DLD1 (cell line): ENCODE results near the gene TTC31.
"Not testable (repeated sequence)": the region's sequence is repeated elsewhere in the genome, so short reads cannot be mapped to it uniquely, and the experiment has no call there.

Experiments used
- in situ Hi-C: cut with HindIII; loops from 2 replicates; pipeline ENCODE4 v1.10.0; 2017; ENCODE audit warnings: low sequenced_read_pairs

TTC31 gene

DNA sequence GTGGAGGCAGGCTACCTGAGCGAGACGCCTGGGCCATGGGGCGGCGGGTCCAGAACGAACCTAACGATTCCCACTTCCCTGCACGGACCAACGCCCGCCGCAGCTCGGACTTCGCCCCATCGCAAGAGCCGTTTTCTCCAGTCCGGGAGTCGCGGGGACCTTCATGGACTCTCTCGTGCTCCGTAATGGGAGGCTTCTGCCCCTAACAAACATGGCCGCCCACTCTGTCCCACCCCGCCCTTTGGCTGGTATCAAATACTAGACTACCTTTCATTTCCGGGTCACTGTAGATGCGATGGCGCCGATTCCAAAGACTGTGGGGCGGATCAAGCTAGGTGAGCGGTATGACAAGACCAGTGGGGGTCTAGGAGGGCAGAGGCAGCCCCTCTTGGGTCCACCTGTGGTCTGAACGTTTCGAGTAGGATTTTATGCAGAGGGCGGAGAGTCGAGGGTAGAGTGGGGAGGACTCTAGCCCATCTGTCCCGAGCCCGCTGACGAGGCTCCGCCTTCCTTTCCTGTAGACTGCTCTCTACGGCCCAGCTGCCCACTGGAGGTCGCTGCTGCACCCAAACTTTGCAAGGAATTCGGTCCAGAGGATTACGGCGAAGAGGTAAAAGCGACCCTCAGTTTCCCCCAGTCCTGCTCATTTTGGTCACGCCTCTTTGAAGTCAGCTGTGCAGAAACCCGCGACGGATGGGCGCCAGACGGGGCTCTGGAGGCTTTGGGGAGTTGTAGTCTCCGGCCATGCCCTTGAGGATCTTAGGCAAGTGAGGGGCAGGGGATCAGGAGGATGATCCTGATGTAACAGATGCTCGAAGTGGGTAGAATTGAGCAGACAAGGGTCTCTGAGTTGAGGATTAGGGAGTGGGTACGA is at the start of gene TTC31, which contains the start of gene CCDC142:
TSS of gene TTC31 (plus strand) at position 281 of the 874 bp plus-strand sequence. CDS start at position 296, 15 bp downstream.
TSS of gene CCDC142 (minus strand) at position 198 of the 874 bp plus-strand sequence. CDS start at position 37, 161 bp downstream.
- in situ Hi-C loops, result no loop called here

DNA sequence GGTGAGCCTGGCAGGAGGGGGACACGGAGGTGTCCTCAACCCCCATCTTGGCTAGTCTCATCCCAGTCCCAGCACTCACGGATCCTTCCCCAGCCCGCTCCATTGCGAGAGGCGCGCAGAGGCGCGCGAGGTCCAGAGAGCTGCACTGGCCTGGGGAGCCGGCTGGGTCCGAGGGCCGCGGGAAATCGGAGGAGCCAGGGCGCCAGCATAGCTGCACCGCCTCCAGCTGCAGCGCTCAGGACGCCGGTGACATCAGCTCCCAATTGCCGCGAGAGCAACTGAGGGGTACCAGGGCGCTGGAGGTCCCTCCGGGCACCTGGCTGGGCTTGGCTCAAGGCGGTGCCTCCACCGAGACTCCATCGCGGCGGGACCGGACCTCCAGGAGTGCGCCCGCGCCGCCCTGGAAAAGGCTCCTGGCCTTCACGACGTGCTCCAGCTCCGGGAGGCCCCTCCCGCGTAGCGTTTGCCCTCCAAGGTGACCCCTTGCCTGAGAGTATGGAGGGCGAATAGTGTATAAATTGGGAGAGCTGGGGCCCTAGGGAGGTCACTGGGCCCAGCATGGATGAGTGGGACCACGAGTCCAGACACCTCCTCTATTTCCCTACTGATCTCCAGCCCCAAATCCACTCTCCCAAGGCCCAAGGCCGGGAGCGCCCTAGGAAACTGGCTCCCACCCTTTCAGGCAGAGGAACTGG is 46.6 kb upstream of the TTC31 start:
- in situ Hi-C loops, result no loop called here

DNA sequence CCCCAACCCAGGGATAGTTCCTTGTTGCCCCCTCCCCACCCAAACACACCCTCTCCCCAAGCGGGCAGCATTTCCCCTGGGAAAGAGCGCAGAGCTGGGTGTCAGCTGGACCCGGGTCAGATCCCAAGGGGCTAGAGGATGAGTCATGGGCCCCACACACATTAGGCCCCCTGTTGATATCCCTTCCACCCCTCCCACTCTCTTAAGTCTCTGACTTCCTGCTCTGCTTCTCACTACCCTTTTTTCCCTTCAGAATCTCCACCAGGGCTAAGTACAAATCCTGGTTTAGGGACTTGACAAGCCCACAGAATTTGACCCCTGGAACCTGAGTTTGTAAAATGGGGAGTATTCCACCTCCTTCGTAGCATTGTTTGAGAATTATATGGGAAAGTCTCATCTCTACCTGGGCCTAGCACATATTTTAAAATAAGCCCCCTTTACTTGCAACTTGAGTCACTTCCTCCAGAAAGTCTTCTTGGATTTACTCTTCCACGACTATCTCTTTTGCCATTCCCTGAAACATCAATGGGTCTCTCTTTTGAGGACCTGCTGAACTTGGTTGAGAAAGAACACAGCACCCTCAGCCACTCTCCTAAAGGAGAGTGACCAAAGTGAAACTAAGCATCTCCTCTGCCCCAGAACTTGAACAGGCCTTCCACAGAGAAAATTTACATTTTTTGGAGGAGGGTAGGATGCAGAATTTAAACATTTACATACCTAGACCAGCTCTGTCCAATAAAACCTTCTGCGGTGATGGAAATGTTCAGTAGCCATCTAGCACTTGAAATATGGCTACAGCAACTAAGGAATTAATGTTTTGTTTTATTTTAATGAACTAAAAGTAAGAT is 45.8 kb upstream of the TTC31 start:
- in situ Hi-C loops, result no loop called here

DNA sequence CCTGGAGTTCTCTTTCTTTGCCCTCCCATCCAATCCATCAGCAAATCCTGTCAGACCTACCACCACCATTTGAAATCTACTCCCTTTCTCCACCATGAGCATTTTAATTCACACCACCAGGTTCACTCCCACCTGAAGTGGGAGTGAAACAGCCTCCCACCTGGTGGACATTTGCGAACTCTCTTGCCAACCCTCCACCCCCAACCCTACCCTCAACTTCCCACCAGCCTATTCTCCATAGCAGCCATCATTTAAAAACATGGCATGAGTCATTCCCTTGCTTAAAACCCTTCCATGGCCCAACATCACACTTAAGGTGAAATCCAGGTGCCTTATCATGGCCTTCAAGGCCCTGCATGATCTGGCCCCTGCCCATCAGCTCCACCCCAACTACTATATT is 44.6 kb upstream of the TTC31 start:
- in situ Hi-C loops, result no loop called here

DNA sequence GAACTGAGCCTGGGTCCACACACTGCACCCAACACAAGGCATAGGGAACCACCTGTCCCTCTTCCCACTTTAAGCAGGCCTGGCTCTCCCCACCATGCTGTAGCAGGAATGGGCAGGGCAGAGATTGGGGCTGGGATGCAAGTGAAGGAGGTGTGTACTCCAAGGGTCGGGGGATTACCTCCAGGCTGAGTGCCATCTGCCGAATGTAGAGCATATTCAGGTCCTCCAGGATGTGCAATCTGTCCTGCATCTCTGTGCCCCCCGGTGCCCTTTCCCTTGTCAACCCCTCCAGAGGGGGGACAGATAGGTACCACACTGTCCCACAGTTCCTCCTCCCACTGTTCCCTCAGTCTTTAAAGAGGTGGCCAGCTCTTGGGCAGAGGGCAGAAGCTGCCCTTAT is 43.5 kb upstream of the TTC31 start:
- in situ Hi-C loops, result no loop called here

DNA sequence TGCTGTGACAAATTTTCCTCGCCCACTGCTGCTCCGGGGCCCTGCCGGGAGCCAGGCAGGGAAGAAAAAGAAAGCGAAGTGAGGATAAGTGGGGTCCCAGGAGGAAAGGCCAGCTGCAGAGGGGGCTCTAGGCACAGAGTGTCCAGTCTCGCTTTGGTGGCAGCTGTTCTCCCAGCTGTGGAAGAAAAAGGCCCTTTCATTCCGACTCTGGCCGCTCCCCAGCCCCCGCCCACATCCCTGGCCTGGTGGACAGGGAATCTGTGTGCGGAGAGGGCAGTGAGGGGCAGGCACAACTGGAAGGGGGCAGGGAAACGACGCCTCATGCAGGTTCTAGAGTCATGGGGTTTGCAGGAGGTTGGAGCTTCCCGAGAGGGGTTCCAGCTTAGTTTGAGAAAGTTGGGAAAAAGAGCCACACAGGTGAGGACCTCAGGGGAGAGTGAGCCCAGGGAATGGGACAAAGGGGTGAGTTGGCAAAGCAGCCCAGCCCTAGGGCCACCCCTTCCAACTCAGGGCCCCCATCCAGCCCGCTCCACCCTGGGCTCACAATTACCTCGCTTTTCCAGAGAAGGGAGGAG is 43.0 kb upstream of the TTC31 start:
- in situ Hi-C loops, result no loop called here

DNA sequence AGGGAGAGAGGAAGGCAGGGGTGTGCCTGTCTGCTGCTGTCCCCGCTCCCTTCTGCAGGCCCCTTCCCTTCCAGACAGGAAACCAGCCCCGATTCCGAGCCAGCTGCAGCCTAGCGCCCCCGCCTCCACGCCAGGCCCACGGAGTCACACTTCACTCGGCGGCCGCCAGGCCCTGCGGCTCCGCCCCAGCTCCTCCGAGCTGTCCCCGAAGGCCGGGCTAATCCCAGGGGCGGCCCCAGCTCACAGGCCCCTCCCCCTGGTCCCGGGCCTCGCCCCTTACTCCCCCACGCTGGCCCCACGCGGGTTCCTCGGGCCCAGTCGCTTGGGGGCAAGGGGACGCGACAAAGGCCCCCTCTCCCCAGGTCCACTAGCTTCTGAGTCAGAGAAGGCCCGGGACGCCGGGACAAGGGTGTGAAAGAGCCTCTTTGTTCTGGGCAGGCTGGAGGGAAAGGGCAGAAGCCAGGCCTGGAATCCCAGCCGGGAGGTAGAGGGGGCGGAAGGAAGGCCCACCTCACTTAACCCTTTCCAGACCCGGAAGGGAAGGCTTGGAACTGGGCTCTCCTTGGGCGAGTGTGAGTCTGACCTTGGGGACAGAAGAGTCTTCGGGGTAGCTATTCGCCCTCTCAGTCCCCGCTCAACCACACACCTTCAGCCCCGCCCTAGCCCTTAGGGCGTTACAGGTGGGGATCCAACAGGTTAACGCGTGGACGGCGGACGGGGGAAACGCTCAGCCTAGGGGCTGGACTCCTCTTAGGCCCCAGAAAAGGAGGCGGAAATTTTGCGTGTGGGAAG is 42.3 kb upstream of the TTC31 start:
- in situ Hi-C loops, result no loop called here

DNA sequence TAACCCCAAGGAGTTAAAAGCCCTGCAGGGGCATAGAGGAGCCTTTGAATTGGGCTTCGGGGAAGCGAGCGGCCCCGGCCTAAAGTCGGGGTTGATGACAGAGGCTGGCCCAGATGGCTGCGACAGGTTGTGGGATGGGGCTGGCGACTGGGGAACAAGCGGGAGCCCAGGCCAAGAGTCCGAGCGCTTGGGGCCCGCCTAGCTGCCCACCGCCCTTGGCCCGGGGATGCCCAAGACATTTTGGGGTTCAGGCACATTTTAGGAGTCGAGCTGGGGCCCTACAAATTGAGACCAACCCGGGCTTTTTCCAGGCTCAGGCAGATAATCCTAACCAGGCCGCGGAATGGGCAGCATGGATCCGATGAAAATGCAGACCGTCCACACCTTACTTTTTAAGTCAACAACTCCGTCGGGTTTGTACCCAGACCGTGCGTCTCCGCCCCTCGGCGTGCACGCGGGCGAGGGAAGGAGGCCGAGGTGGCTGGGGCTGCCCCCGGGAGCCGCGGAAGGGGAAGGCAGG is 41.7 kb upstream of the TTC31 start:
- in situ Hi-C loops, result no loop called here

DNA sequence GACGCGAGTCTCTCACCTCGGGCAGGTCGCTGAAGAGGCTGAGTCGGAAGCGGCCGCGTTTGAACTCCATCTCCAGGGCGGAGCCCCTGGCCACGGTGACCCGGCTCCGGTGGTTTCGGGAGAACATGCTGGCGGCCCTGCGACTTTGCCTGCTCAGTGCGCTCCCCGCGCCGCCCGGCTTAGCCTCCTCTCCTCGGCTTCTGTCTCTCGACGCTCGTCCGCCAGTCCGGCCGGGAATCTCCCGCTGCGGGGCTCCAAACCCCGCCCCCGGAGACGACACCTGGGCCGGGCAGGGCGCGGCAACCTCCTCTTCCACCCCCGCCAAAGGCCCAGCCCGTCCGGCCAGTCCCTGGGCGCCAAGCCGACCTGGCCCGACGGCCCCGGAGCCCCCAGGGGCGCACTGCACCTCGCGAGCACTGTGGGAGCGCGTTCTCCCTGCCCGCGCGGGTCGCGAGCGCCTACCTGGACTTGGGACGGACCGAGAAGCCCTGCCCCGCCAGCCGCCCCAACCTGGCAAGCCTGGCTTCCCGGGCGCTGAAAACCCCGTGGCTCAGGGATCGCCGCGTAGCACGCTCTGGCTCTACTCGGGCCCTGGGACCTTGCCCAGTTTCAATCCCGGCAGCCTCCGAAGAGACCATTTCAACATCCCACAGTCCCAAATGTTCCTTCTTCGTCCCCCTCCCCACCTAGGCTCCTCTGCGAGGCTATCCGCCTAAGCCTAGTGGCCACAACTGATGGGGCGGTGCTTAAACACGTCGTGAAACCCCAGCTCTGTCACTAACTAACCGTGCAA is 41.0 kb upstream of the TTC31 start, which contains the start of gene RTKN:
TSS of gene RTKN (minus strand) at position 248 of the 793 bp plus-strand sequence. CDS start at position 127, 121 bp downstream.
- in situ Hi-C loops, result no loop called here

DNA sequence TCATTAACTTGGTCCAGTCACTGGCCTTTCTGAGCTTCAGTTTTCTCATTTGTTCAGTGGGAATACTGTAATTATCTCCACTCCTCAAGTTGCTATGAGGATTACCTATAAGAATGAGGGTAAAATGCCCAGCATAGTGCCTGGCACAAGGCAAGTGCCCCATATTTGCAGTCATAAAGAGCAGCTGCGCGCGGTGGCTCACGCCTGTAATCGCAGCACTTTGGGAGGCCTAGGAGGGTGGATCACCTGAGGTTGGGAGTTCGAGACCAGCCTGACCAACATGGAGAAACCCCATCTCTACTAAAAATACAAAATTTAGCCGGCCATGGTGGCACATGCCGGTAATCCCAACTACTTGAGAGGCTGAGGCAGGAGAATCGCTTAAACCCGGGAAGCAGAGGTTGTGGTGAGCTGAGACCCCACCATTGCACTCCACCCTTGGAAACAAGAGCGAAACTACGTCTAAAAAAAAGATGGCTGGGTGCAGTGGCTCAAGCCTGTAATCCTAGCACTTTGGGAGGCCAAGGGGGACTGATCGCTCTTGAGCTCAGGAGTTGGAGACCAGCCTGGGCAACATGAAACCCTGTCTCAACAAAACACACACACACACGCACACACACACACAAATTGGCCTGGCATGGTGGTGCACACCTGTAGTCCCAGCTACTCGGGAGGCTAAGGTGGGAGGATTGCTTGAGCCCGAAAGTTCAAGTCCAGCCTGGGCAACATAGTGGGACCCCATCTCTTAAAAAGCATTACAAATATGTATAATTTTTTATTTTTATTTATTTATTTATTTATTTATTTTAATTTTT is 40.2 kb upstream of the TTC31 start:
- in situ Hi-C loops, result not testable (repeated sequence)

DNA sequence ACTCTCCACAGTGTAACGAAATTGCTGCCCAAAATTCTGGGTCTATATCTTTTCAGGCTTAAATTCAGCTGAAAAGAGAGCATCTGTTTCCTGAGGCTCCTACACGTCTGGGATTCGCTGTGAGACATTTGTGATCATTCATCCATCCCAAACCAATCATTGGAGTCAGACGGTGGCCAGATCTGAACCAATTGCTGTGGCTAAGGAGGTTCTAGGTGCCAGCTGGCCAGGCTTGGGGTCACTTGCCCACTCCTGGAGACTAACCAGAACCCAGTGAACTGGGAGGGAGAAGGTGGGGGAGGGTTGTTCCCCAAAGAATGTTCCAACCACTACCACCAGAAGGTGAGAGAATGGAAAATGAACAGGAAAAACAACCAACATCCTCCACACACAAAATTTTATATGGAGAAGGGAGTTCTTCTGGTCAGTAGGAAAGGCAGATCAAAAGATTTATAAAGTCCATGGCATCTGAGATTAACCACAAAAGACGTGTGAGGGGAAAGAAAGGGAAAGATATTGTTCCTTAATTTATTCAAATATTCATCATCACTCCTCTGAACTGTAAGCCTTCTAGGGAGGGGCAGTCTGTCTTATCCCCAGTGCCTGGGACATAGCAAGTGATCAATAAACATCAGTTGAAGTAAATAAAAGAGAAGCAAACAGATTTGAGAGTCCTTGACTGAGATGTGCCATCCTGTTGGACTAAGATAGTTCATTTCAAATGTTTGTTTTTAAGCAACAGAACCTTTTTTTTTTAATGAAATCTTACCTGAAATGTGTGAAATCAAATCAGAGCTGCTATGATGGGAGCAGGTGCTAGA is 38.2 kb upstream of the TTC31 start:
- in situ Hi-C loops, result no loop called here

DNA sequence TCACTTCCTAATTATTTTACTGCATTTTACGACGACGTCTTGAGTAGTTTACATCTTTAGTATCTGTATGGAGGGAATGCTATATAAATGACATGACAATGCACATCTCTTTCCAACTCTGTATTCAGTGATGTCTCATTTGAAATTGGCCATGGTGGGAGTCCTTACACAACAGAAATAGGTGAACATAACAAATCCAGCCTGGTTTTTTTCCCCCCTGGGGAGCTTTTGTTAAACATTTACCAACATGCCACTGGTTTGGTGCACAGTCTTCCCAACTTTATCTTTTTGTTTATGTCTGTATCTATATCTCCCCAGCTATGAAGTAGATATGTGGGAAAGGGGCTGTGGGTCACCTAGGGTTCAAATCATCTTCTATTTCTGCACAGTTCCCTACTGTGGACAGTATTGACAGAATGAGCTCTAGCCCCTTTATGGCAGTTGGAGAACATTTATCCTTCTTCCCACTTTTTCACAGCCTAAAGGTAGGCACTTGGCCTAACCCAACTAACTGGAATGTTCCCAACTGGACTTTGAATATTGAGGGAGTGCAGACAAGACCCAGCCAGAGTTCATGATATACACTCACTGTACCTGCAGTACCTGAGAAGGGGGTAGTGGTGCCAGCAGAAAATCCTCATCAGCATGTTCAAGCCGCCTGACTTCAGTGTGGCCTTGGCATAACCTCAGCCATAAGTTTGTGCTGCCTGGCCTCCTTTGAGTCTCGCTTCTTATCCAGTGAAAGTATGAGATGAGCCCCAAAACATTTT is 35.5 kb upstream of the TTC31 start:
- in situ Hi-C loops, result no loop called here

DNA sequence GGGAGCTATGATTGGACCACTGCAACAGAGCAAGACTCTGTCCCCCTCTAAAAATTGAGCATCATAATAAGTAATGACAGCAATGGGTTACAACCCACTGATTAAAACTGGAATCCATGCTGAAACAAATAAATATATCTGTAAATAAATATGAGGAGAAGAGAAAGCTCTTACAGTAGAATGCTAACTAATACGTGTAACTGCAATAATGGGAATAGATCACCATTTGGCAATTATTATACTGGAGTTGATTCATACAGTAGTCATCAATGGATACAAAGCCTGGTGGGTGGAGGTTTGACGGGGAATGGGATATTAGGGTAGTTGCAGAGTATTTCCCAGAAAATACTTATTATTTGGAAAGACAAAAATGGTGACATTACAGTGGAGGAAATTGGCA is 34.1 kb upstream of the TTC31 start:
- in situ Hi-C loops, result no loop called here

DNA sequence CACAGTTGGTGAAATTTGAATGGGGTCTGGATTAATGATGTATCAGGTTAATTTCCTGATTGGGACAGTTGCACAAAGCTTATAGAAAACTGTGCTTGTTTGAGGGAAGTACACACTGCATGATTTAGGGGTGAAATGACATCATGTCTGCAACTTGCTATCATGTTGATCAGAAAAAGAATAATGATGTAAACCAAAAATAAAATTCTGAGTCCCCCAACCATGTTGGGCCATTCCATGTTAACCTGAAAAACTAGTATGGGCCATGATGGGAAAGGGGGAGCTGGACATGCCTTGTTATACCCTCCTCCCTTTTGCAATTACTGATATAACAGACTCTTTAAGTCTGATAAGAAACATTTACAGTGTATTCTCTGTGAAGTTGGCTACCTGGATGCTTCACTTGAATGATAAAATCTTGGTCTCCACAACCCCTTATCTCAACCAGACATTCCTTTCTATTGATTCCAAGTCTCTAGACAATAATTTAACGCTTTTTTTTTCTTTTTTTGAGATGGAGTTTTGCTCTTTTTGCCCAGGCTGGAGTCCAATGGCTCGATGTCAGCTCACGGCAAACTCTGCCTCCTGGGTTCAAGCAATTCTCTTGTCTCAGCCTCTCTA is 32.2 kb upstream of the TTC31 start:
- in situ Hi-C loops, result no loop called here

DNA sequence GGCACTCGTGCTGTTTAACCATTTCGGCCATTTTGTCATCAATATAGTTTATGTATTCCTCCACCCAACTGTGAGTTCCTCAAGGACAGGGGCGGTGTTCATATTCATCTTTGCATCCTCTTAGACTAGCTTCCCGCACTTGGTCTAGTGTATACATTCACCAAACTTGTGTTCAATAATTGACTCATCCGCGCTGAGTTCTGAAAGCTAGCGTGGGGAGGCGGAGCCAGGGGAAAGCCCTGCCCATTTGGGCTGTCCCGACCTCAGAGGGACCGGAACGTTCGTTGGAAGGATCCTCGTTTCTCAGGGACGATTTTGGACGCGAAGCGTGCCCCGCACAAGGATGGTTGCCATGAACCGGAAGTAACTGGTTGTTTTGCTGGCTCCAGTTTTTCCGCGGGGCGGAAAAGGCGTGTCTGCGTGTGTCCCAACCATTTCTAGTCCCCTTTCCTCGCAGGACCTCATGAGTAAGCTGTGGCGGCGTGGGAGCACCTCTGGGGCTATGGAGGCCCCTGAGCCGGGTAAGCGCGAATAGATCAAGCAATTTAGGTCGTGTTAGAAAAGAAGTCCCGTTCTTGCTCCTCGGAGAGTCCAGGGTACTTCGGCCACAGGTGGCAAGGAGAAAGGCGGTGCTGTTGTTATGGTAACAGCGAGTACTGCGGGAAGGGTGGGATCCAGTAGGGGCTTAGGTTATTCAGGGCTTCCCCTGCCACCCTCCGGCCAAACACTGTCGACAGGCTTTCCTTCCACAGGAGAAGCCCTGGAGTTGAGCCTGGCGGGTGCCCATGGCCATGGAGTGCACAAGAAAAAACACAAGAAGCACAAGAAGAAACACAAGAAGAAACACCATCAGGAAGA is 28.0 kb upstream of the TTC31 start, which contains the start of gene INO80B:
TSS of gene INO80B (plus strand) at position 434 of the 858 bp plus-strand sequence. CDS start at position 464, 30 bp downstream.
- in situ Hi-C loops, result no loop called here
